Loucy (cell line): ENCODE measurements around the gene COL6A2.

Experiments
- EZH2phosphoT487 ChIP-seq: fragments of 200-600 bp; IDR thresholded peaks from 2 replicates; pipeline ENCODE4 v1.6.1; 2018; ENCODE audit warnings: antibody characterized with exemption, mild to moderate bottlenecking, moderate library complexity, borderline replicate concordance
- TF ChIP-seq, protein P1 (sequence below): fragments of 200-600 bp; sonication (generic); conservative IDR thresholded peaks from 2 replicates; pipeline ENCODE4 v1.5.1; 2014; ENCODE audit warnings: mild to moderate bottlenecking, antibody characterized with exemption, low read length

DNA sequence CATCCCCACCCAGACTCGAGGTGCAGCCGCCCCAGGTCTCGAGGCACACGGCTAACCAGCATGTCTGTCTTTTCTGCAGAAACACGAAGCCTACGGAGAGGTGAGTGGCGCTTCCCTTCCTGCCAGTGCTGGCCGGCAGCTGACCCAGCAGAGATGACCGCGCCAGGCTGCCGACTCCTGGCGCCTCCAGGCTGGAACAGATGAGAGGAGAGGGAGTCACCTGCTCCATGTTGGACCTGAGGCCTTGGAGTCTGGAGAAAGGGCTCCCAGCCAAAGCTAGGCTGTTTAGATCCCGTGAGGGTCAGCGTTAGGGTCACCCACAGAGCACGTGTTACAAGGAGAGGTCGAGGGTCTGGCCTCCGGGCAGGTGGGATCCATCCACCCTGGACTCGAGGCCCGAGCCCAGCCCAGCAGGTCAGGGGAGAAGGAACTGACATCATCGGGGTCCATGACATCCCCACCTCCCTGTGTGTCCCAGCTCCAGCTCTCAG is 14.9 kb downstream of the COL6A2 start:
- TF ChIP-seq, protein P1, sequence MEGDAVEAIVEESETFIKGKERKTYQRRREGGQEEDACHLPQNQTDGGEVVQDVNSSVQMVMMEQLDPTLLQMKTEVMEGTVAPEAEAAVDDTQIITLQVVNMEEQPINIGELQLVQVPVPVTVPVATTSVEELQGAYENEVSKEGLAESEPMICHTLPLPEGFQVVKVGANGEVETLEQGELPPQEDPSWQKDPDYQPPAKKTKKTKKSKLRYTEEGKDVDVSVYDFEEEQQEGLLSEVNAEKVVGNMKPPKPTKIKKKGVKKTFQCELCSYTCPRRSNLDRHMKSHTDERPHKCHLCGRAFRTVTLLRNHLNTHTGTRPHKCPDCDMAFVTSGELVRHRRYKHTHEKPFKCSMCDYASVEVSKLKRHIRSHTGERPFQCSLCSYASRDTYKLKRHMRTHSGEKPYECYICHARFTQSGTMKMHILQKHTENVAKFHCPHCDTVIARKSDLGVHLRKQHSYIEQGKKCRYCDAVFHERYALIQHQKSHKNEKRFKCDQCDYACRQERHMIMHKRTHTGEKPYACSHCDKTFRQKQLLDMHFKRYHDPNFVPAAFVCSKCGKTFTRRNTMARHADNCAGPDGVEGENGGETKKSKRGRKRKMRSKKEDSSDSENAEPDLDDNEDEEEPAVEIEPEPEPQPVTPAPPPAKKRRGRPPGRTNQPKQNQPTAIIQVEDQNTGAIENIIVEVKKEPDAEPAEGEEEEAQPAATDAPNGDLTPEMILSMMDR = no peak
- TF ChIP-seq EZH2phosphoT487 = no peak
